ENCODE data around the gene C19orf47.

The C19orf47 gene

GRCh38 chr19:40331052-40331451 is 17.1 kb downstream of the C19orf47 start:
- no peak for DNase-seq (ENCODE audit: low spot score)
- no peak for TF ChIP-seq CTCF (IDR thresholded peaks at IDR 0.05; ENCODE audit: extremely low read depth, insufficient read depth, missing control alignments)
- in situ Hi-C loops (cut with MboI; ENCODE audit: low pct_unique_long_range_greater_than_20kb, low sequenced_read_pairs, unreplicated experiment), result no loop called here

- no peak for TF ChIP-seq CTCF (IDR thresholded peaks at IDR 0.05; ENCODE audit: extremely low read depth, insufficient read depth, missing control alignments)
- DNase-seq (ENCODE audit: low spot score), result no peak
- in situ Hi-C loops (cut with MboI; ENCODE audit: low pct_unique_long_range_greater_than_20kb, low sequenced_read_pairs, unreplicated experiment), result no loop called here
These were observed 22.0 kb downstream of the C19orf47 start for GRCh38 chr19:40326201-40326600.

- TF ChIP-seq CTCF (IDR thresholded peaks at IDR 0.05; ENCODE audit: extremely low read depth, insufficient read depth, missing control alignments), result no peak
- in situ Hi-C loops (cut with MboI; ENCODE audit: low pct_unique_long_range_greater_than_20kb, low sequenced_read_pairs, unreplicated experiment), result loop anchor here (25.0 kb wide), 1 partner anchor 289 kb away; the partner anchor contains the start of gene LTBP4
- no peak for DNase-seq (ENCODE audit: low spot score)
These were observed 24.5 kb downstream of the C19orf47 start for GRCh38 chr19:40323705-40324104.

GRCh38 chr19:40322951-40323615 is 25.1 kb downstream of the C19orf47 start:
- no peak for DNase-seq (ENCODE audit: low spot score)
- TF ChIP-seq CTCF (IDR thresholded peaks at IDR 0.05; ENCODE audit: extremely low read depth, insufficient read depth, missing control alignments), result no peak
- in situ Hi-C loops (cut with MboI; ENCODE audit: low pct_unique_long_range_greater_than_20kb, low sequenced_read_pairs, unreplicated experiment), result loop anchor here (25.0 kb wide), 1 partner anchor 289 kb away; the partner anchor contains the start of gene LTBP4

- in situ Hi-C loops (cut with MboI; ENCODE audit: low pct_unique_long_range_greater_than_20kb, low sequenced_read_pairs, unreplicated experiment), result loop anchor here (25.0 kb wide), 1 partner anchor 290 kb away; the partner anchor contains the start of gene LTBP4
- TF ChIP-seq CTCF (IDR thresholded peaks at IDR 0.05; ENCODE audit: extremely low read depth, insufficient read depth, missing control alignments), result no peak
- DNase-seq (ENCODE audit: low spot score), result no peak
These were observed 26.0 kb downstream of the C19orf47 start for GRCh38 chr19:40322271-40322610.

- TF ChIP-seq CTCF (IDR thresholded peaks at IDR 0.05; ENCODE audit: extremely low read depth, insufficient read depth, missing control alignments), result no peak
- no peak for DNase-seq (ENCODE audit: low spot score)
- in situ Hi-C loops (cut with MboI; ENCODE audit: low pct_unique_long_range_greater_than_20kb, low sequenced_read_pairs, unreplicated experiment), result loop anchor here (25.0 kb wide), 1 partner anchor 291 kb away; the partner anchor contains the start of gene LTBP4
These were observed 26.5 kb downstream of the C19orf47 start for GRCh38 chr19:40321566-40322270.

Data from GM13977 (cell line).